ENCODE data around the gene NLE1. TPM values are rescaled to one million over a fixed set of nuclear protein-coding genes. Genes with fewer than 3 reads are reported as not detected.

The NLE1 gene
- total and polyA plus RNA-seq, 3 experiments from 2014 or later: 4.6 to 58.3 (median 54.0) TPM

- Histone ChIP-seq H3K9me3 (ENCODE audit: low read length) (no peaks in the 10 kb centered on the region), H3K36me3 (ENCODE audit: insufficient read depth, low read length) (no peaks in the 10 kb centered on the region), H3K27me3 (ENCODE audit: insufficient read depth, low read length, poor library complexity, severe bottlenecking) (no peaks in the 10 kb centered on the region), H3K27ac (ENCODE audit: low read depth, low read length) (no peak overlapping the region), H3K4me1 (ENCODE audit: insufficient read depth, low read length) (peaks cover 50% of the 10 kb centered on the region), H3K4me3 (ENCODE audit: low read length) (no peak overlapping the region)
- Mint-ChIP-seq H3K4me3 (peak overlapping the region in 6 of 7 donors; percentile 43 to 81 (median 56)), H3K36me3 (peaks cover 0 to 7% (median 0%) of the 10 kb centered on the region in 3 donors), H3K9me3 (no peaks in the 10 kb centered on the region), H3K4me1 (peaks cover 69 to 84% (median 79%) of the 10 kb centered on the region in 3 donors), H3K27me3 (no peaks in the 10 kb centered on the region), H3K27ac (peak overlapping the region; percentile 40 to 98 (median 92))
- ChIA-PET CTCF (interaction anchor here (1.0 to 3.1 kb wide), 3 partner anchors 9 to 26 kb away, joined by 3 to 14 read pairs (median 3); partner anchors contain the start of gene RFFL), POLR2A (interaction anchor here (0.6 kb wide), 1 partner anchor 18 kb away, joined by 11 read pairs; no protein-coding TSS in a partner anchor)
- no peak for DNase-seq
Measured at GRCh38 chr17:35082073-35082657, 59.9 kb downstream of the NLE1 start.

GRCh38 chr17:35081638-35082037, 60.5 kb downstream of the NLE1 start:
- Histone ChIP-seq H3K27ac (ENCODE audit: low read depth, low read length) (no peak overlapping the region), H3K4me3 (ENCODE audit: low read length) (no peak overlapping the region), H3K4me1 (ENCODE audit: insufficient read depth, low read length) (peaks cover 45% of the 10 kb centered on the region), H3K27me3 (ENCODE audit: insufficient read depth, low read length, poor library complexity, severe bottlenecking) (no peaks in the 10 kb centered on the region), H3K36me3 (ENCODE audit: insufficient read depth, low read length) (no peaks in the 10 kb centered on the region), H3K9me3 (ENCODE audit: low read length) (no peaks in the 10 kb centered on the region)
- peaks cover 67 to 84% (median 78%) of the 10 kb centered on the region in 3 donors for H3K4me1 Mint-ChIP-seq
- H3K27ac Mint-ChIP-seq: peak overlapping the region in 5 of 8 donors; percentile 27 to 70 (median 58)
- ChIA-PET POLR2A (interaction anchor here (0.6 kb wide), 1 partner anchor 17 kb away, joined by 11 read pairs; no protein-coding TSS in a partner anchor), CTCF (interaction anchor here (1.0 to 3.1 kb wide), 3 partner anchors 8 to 26 kb away, joined by 3 to 14 read pairs (median 3); partner anchors contain the start of gene RFFL)
- H3K4me3 Mint-ChIP-seq: no peak overlapping the region
- H3K36me3 Mint-ChIP-seq: peaks cover 0 to 7% (median 0%) of the 10 kb centered on the region in 3 donors
- H3K9me3 Mint-ChIP-seq: no peaks in the 10 kb centered on the region
- no peak for DNase-seq
- no peaks in the 10 kb centered on the region for H3K27me3 Mint-ChIP-seq

- Histone ChIP-seq H3K36me3 (ENCODE audit: insufficient read depth, low read length) (no peaks in the 10 kb centered on the region), H3K4me1 (ENCODE audit: insufficient read depth, low read length) (peaks cover 36% of the 10 kb centered on the region), H3K9me3 (ENCODE audit: low read length) (no peaks in the 10 kb centered on the region), H3K4me3 (ENCODE audit: low read length) (no peak overlapping the region), H3K27ac (ENCODE audit: low read depth, low read length) (no peak overlapping the region), H3K27me3 (ENCODE audit: insufficient read depth, low read length, poor library complexity, severe bottlenecking) (no peaks in the 10 kb centered on the region)
- ChIA-PET POLR2A (interaction anchor here (0.5 kb wide), 1 partner anchor 121 kb away, joined by 4 read pairs; no protein-coding TSS in a partner anchor), CTCF (no interaction called here)
- DNase-seq: no peak
- H3K4me3 Mint-ChIP-seq: peak overlapping the region in 3 of 7 donors; percentile 14 to 39 (median 15)
- peaks cover 58 to 77% (median 72%) of the 10 kb centered on the region in 3 donors for H3K4me1 Mint-ChIP-seq
- no peaks in the 10 kb centered on the region for H3K27me3 Mint-ChIP-seq
- peaks cover 0 to 8% (median 0%) of the 10 kb centered on the region in 3 donors for H3K36me3 Mint-ChIP-seq
- H3K27ac Mint-ChIP-seq: peak overlapping the region; percentile 0 to 73 (median 30)
- H3K9me3 Mint-ChIP-seq: no peaks in the 10 kb centered on the region
Measured at GRCh38 chr17:35080536-35080935, 61.6 kb downstream of the NLE1 start.

- POLR2A ChIA-PET: no interaction called here
- no peaks in the 10 kb centered on the region for H3K27me3 Mint-ChIP-seq
- H3K4me3 Mint-ChIP-seq: peak overlapping the region in 3 of 7 donors; percentile 6 to 39 (median 17)
- H3K36me3 ChIP-seq (ENCODE audit: insufficient read depth, low read length): no peaks in the 10 kb centered on the region
- no peak overlapping the region for H3K4me3 ChIP-seq (ENCODE audit: low read length)
- CTCF ChIA-PET: interaction anchor here (1.1 kb wide), 1 partner anchor 17 kb away, joined by 3 read pairs; the partner anchor contains the start of gene RFFL
- H3K9me3 ChIP-seq (ENCODE audit: low read length): no peaks in the 10 kb centered on the region
- no peaks in the 10 kb centered on the region for H3K27me3 ChIP-seq (ENCODE audit: insufficient read depth, low read length, poor library complexity, severe bottlenecking)
- peaks cover 43% of the 10 kb centered on the region for H3K4me1 ChIP-seq (ENCODE audit: insufficient read depth, low read length)
- H3K9me3 Mint-ChIP-seq: no peaks in the 10 kb centered on the region
- H3K4me1 Mint-ChIP-seq: peaks cover 59 to 77% (median 72%) of the 10 kb centered on the region in 3 donors
- H3K27ac ChIP-seq (ENCODE audit: low read depth, low read length): no peak overlapping the region
- peak overlapping the region; percentile 0 to 71 (median 23) for H3K27ac Mint-ChIP-seq
- no peak for DNase-seq
- peaks cover 0 to 5% (median 0%) of the 10 kb centered on the region in 3 donors for H3K36me3 Mint-ChIP-seq
Measured at GRCh38 chr17:35079547-35080423, 62.3 kb downstream of the NLE1 start.

Other genes with a start within 250 kb of the NLE1 start
- 1 to 10 TPM in 1 of 2 experiments, under 1 TPM in 1; 0.90 to 1.8 TPM for gene CCT6B, start 180.8 kb downstream of the NLE1 start, total RNA-seq
- gene CCT6B, start 180.8 kb downstream of the NLE1 start, polyA plus RNA-seq: 0.74 TPM
- gene ZNF830, start 180.8 kb downstream of the NLE1 start, total RNA-seq: 10 to 100 TPM; 22.7 to 26.7 TPM
- 25.2 TPM for gene ZNF830, start 180.8 kb downstream of the NLE1 start, polyA plus RNA-seq
- 10 to 100 TPM; 48.7 to 50.9 TPM for gene LIG3, start 161.8 kb downstream of the NLE1 start, total RNA-seq
- 14.7 TPM for gene LIG3, start 161.8 kb downstream of the NLE1 start, polyA plus RNA-seq
- 10 to 100 TPM; 30.2 to 33.1 TPM for gene RFFL, start 78.6 kb downstream of the NLE1 start, total RNA-seq
- 43.6 TPM for gene RFFL, start 78.6 kb downstream of the NLE1 start, polyA plus RNA-seq
- 10 to 100 TPM; 27.5 to 29.8 TPM for gene RAD51D, start 22.4 kb downstream of the NLE1 start, total RNA-seq
- gene RAD51D, start 22.4 kb downstream of the NLE1 start, polyA plus RNA-seq: 11.9 TPM
- gene FNDC8, start 20.7 kb downstream of the NLE1 start, total RNA-seq: under 1 TPM; 0.15 to 0.16 TPM
- gene FNDC8, start 20.7 kb downstream of the NLE1 start, polyA plus RNA-seq: not detected
- gene UNC45B, start 5.5 kb upstream of the NLE1 start, total RNA-seq: not detected
- gene UNC45B, start 5.5 kb upstream of the NLE1 start, polyA plus RNA-seq: 0.43 TPM
- not detected for gene SLC35G3, start 52.1 kb upstream of the NLE1 start, total RNA-seq
- gene SLC35G3, start 52.1 kb upstream of the NLE1 start, polyA plus RNA-seq: not detected
- 10 to 100 TPM; 28.6 to 30.2 TPM for gene SLFN5, start 100.8 kb upstream of the NLE1 start, total RNA-seq
- 158 TPM for gene SLFN5, start 100.8 kb upstream of the NLE1 start, polyA plus RNA-seq
- 10 to 100 TPM; 39.5 to 48.4 TPM for gene SLFN11, start 231.3 kb upstream of the NLE1 start, total RNA-seq
- gene SLFN11, start 231.3 kb upstream of the NLE1 start, polyA plus RNA-seq: 17.0 TPM